Measurements from ENCODE around the gene MYEOV.

The MYEOV gene

GRCh38 chr11:69339983-69340565 is 46.1 kb downstream of the MYEOV start:
- peak in 1 of 2 donors; percentile 15 for DNase-seq (ENCODE audit: low read depth in 2 of 2)

- DNase-seq (ENCODE audit: low read depth in 2 of 2), result no peak
Observed at GRCh38 chr11:69342588-69343330, 48.8 kb downstream of the MYEOV start.

- DNase-seq (ENCODE audit: low read depth in 2 of 2), result no peak
Observed at GRCh38 chr11:69343401-69344321, 49.7 kb downstream of the MYEOV start.

DNA sequence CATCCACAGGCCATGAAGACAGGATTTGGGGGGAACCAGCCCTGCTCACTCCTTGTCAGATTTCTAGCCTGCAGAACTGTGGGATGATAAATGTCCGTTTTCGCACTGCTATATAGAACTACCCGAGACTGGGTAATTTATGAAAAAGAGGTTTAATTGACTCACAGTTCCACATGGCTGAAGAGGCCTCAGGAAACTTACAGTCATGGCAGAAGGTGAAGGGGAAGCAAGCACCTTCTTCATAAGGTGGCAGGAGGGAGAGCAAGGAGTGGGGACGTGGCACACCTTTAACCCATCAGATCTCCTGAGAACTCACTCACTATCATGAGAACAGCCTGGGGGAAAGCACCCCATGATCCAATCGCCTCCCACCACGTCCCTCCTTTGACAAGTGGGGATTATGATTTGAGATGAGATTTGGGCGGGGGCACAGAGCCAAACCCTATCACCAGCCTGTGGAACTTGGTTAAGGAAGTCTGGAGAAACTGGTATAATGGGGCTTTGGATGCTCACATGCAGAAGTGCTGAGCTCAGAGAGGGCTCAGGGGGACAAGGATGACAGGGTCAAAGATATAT is 50.7 kb downstream of the MYEOV start:
- DNase-seq (ENCODE audit: low read depth in 2 of 2), result no peak

Data from stimulated activated CD8-positive, alpha-beta memory T cell treated with anti-CD3 and anti-CD28 coated beads, Interleukin-7, amount 100 ng/mL, for 4 hours (primary cell).